Measurements from ENCODE around the gene EXOC1L. TPM values are rescaled to one million over a fixed set of nuclear protein-coding genes. Genes with fewer than 3 reads are reported as not detected.

The EXOC1L gene
- polyA plus RNA-seq, 3 donors = not detected

GRCh38 chr4:55834086-55834795 lies 14.7 kb downstream of the EXOC1L start:
- Histone ChIP-seq H2AFZ (ENCODE audit: insufficient read depth, low read depth, low read length, poor library complexity, severe bottlenecking) (no peak overlapping the region), H3K27ac (ENCODE audit: low read depth in 1 of 2, low read length in 2 of 2) (no peak overlapping the region), H3K27me3 (ENCODE audit: control insufficient read depth in 2 of 2, insufficient read depth in 2 of 2, low read length in 2 of 2) (no peaks in the 10 kb centered on the region), H4K20me1 (ENCODE audit: insufficient read depth, low read length) (no peaks in the 10 kb centered on the region), H3K9me3 (replicated peaks in 1 of 2; ENCODE audit: control insufficient read depth in 1 of 2, insufficient read depth in 1 of 2, low read length in 2 of 2) (no peaks in the 10 kb centered on the region), H3K4me2 (replicated peaks; ENCODE audit: extremely low read depth, low read length, poor library complexity, severe bottlenecking) (no peak overlapping the region), H3K4me1 (ENCODE audit: control insufficient read depth in 1 of 2, insufficient read depth in 2 of 2, low read length in 2 of 2) (no peaks in the 10 kb centered on the region), H3K79me2 (ENCODE audit: insufficient read depth, low read length) (no peaks in the 10 kb centered on the region), H3K4me3 (replicated peaks in 1 of 3; ENCODE audit: low read depth in 2 of 3, low read length in 3 of 3) (no peak overlapping the region), H3K36me3 (replicated peaks in 1 of 2; ENCODE audit: control insufficient read depth in 1 of 2, insufficient read depth in 2 of 2, low read length in 2 of 2) (no peaks in the 10 kb centered on the region), H3K9ac (ENCODE audit: insufficient read depth, low read length, poor library complexity, severe bottlenecking) (no peak overlapping the region)
- intact Hi-C loops (cut with micrococcal nuclease) = no loop called here
- no peak overlapping the region for H3K27ac Mint-ChIP-seq
- H3K36me3 Mint-ChIP-seq = no peaks in the 10 kb centered on the region
- DNase-seq = no peak
- peaks cover 0 to 2% (median 1%) of the 10 kb centered on the region in 3 donors for H3K27me3 Mint-ChIP-seq (ENCODE audit: low read depth in 3 of 3)
- no peak overlapping the region for H3K4me3 Mint-ChIP-seq
- no CpG with 5 or more reads among the region's 3 CpGs for WGBS (ENCODE audit: insufficient coverage)
- H3K4me1 Mint-ChIP-seq = no peaks in the 10 kb centered on the region
- no peak for TF ChIP-seq CTCF (IDR thresholded peaks at IDR 0.05)
- peaks cover 0 to 5% (median 0%) of the 10 kb centered on the region in 7 donors for H3K9me3 Mint-ChIP-seq

GRCh38 chr4:55837903-55838302 lies 18.3 kb downstream of the EXOC1L start:
- no peak overlapping the region for H2AFZ ChIP-seq (ENCODE audit: insufficient read depth, low read depth, low read length, poor library complexity, severe bottlenecking)
- no peak for DNase-seq
- no peak overlapping the region for H3K27ac ChIP-seq (ENCODE audit: low read depth in 1 of 2, low read length in 2 of 2)
- TF ChIP-seq CTCF (IDR thresholded peaks at IDR 0.05) = no peak
- no peaks in the 10 kb centered on the region for H3K36me3 ChIP-seq (replicated peaks in 1 of 2; ENCODE audit: control insufficient read depth in 1 of 2, insufficient read depth in 2 of 2, low read length in 2 of 2)
- no peaks in the 10 kb centered on the region for H3K27me3 ChIP-seq (ENCODE audit: control insufficient read depth in 2 of 2, insufficient read depth in 2 of 2, low read length in 2 of 2)
- H4K20me1 ChIP-seq (ENCODE audit: insufficient read depth, low read length) = no peaks in the 10 kb centered on the region
- Mint-ChIP-seq H3K4me3 (no peak overlapping the region), H3K27ac (no peak overlapping the region), H3K36me3 (no peaks in the 10 kb centered on the region), H3K9me3 (peaks cover 1 to 19% (median 3%) of the 10 kb centered on the region in 7 donors), H3K27me3 (ENCODE audit: low read depth in 3 of 3) (no peaks in the 10 kb centered on the region), H3K4me1 (no peaks in the 10 kb centered on the region)
- H3K79me2 ChIP-seq (ENCODE audit: insufficient read depth, low read length) = no peaks in the 10 kb centered on the region
- no peak overlapping the region for H3K4me2 ChIP-seq (replicated peaks; ENCODE audit: extremely low read depth, low read length, poor library complexity, severe bottlenecking)
- H3K4me1 ChIP-seq (ENCODE audit: control insufficient read depth in 1 of 2, insufficient read depth in 2 of 2, low read length in 2 of 2) = no peaks in the 10 kb centered on the region
- H3K9me3 ChIP-seq (replicated peaks in 1 of 2; ENCODE audit: control insufficient read depth in 1 of 2, insufficient read depth in 1 of 2, low read length in 2 of 2) = no peaks in the 10 kb centered on the region
- H3K9ac ChIP-seq (ENCODE audit: insufficient read depth, low read length, poor library complexity, severe bottlenecking) = no peak overlapping the region
- no CpG with 5 or more reads among the region's 1 CpG for WGBS (ENCODE audit: insufficient coverage)
- intact Hi-C loops (cut with micrococcal nuclease) = no loop called here
- no peak overlapping the region for H3K4me3 ChIP-seq (replicated peaks in 1 of 3; ENCODE audit: low read depth in 2 of 3, low read length in 3 of 3)

Data from CD14-positive monocyte (primary cell).